ENCODE results near the gene PSENEN. TPM values are rescaled to one million over a fixed set of nuclear protein-coding genes. Genes with fewer than 3 reads are reported as not detected.

PSENEN gene
- total and polyA plus RNA-seq, 3 experiments from 2014 or later = 50.8 to 101 (median 57.8) TPM

- Mint-ChIP-seq H3K4me1 (peaks cover 26 to 41% (median 28%) of the 10 kb centered on the region in 3 donors), H3K27me3 (peaks cover 0 to 3% of the 10 kb centered on the region in 2 donors), H3K36me3 (peaks cover 3 to 40% (median 9%) of the 10 kb centered on the region in 3 donors), H3K27ac (no peak overlapping the region), H3K9me3 (no peaks in the 10 kb centered on the region), H3K4me3 (peak overlapping the region in 1 of 7 donors; percentile 30)
- Histone ChIP-seq H3K36me3 (ENCODE audit: insufficient read depth, low read length) (peaks cover 7% of the 10 kb centered on the region), H3K9me3 (ENCODE audit: low read length) (no peaks in the 10 kb centered on the region), H3K27me3 (ENCODE audit: insufficient read depth, low read length, poor library complexity, severe bottlenecking) (no peaks in the 10 kb centered on the region), H3K4me3 (ENCODE audit: low read length) (no peak overlapping the region), H3K27ac (ENCODE audit: low read depth, low read length) (no peak overlapping the region), H3K4me1 (ENCODE audit: insufficient read depth, low read length) (peaks cover 22% of the 10 kb centered on the region)
- DNase-seq = no peak
- CTCF ChIA-PET = no interaction called here
- POLR2A ChIA-PET = interaction anchor here (0.6 to 1.0 kb wide), 2 partner anchors 11 to 75 kb away, joined by 3 to 4 read pairs; no protein-coding TSS in a partner anchor
Observed at GRCh38 chr19:35751839-35752745, 6.6 kb downstream of the PSENEN start.

GRCh38 chr19:35752746-35753350 lies 7.4 kb downstream of the PSENEN start:
- peaks cover 3 to 40% (median 9%) of the 10 kb centered on the region in 3 donors for H3K36me3 Mint-ChIP-seq
- POLR2A ChIA-PET = interaction anchor here (0.6 to 1.0 kb wide), 2 partner anchors 12 to 75 kb away, joined by 3 to 4 read pairs; no protein-coding TSS in a partner anchor
- Histone ChIP-seq H3K27me3 (ENCODE audit: insufficient read depth, low read length, poor library complexity, severe bottlenecking) (no peaks in the 10 kb centered on the region), H3K4me1 (ENCODE audit: insufficient read depth, low read length) (peaks cover 25% of the 10 kb centered on the region), H3K36me3 (ENCODE audit: insufficient read depth, low read length) (peaks cover 7% of the 10 kb centered on the region), H3K4me3 (ENCODE audit: low read length) (no peak overlapping the region), H3K9me3 (ENCODE audit: low read length) (no peaks in the 10 kb centered on the region), H3K27ac (ENCODE audit: low read depth, low read length) (no peak overlapping the region)
- CTCF ChIA-PET = no interaction called here
- DNase-seq = no peak
- peaks cover 0 to 1% (median 0%) of the 10 kb centered on the region in 5 donors for H3K9me3 Mint-ChIP-seq
- H3K27ac Mint-ChIP-seq = no peak overlapping the region
- H3K4me1 Mint-ChIP-seq = peaks cover 26 to 42% (median 29%) of the 10 kb centered on the region in 3 donors
- peaks cover 0 to 4% of the 10 kb centered on the region in 2 donors for H3K27me3 Mint-ChIP-seq
- H3K4me3 Mint-ChIP-seq = no peak overlapping the region

- Histone ChIP-seq H3K27ac (ENCODE audit: low read depth, low read length) (no peak overlapping the region), H3K9me3 (ENCODE audit: low read length) (no peaks in the 10 kb centered on the region), H3K4me3 (ENCODE audit: low read length) (no peak overlapping the region), H3K27me3 (ENCODE audit: insufficient read depth, low read length, poor library complexity, severe bottlenecking) (no peaks in the 10 kb centered on the region), H3K4me1 (ENCODE audit: insufficient read depth, low read length) (peaks cover 27% of the 10 kb centered on the region), H3K36me3 (ENCODE audit: insufficient read depth, low read length) (peaks cover 7% of the 10 kb centered on the region)
- peak overlapping the region in 2 of 8 donors; percentile 11 to 57 for H3K27ac Mint-ChIP-seq
- peaks cover 0 to 2% (median 0%) of the 10 kb centered on the region in 5 donors for H3K9me3 Mint-ChIP-seq
- peaks cover 23 to 39% (median 24%) of the 10 kb centered on the region in 3 donors for H3K4me1 Mint-ChIP-seq
- peaks cover 0 to 4% of the 10 kb centered on the region in 2 donors for H3K27me3 Mint-ChIP-seq
- CTCF ChIA-PET = no interaction called here
- H3K36me3 Mint-ChIP-seq = peaks cover 3 to 38% (median 9%) of the 10 kb centered on the region in 3 donors
- peak overlapping the region in 2 of 7 donors; percentile 23 to 50 for H3K4me3 Mint-ChIP-seq
- POLR2A ChIA-PET = no interaction called here
- DNase-seq = no peak
Observed at GRCh38 chr19:35753634-35754369, 8.4 kb downstream of the PSENEN start.

- H3K4me1 ChIP-seq (ENCODE audit: insufficient read depth, low read length) = peaks cover 27% of the 10 kb centered on the region
- no peak overlapping the region for H3K27ac ChIP-seq (ENCODE audit: low read depth, low read length)
- peak overlapping the region in 2 of 8 donors; percentile 11 to 57 for H3K27ac Mint-ChIP-seq
- H3K4me1 Mint-ChIP-seq = peaks cover 22 to 40% (median 26%) of the 10 kb centered on the region in 3 donors
- CTCF ChIA-PET = no interaction called here
- H3K4me3 ChIP-seq (ENCODE audit: low read length) = no peak overlapping the region
- POLR2A ChIA-PET = no interaction called here
- DNase-seq = no peak
- H3K27me3 ChIP-seq (ENCODE audit: insufficient read depth, low read length, poor library complexity, severe bottlenecking) = no peaks in the 10 kb centered on the region
- peak overlapping the region in 2 of 7 donors; percentile 30 to 87 for H3K4me3 Mint-ChIP-seq
- no peaks in the 10 kb centered on the region for H3K9me3 ChIP-seq (ENCODE audit: low read length)
- H3K36me3 ChIP-seq (ENCODE audit: insufficient read depth, low read length) = peaks cover 7% of the 10 kb centered on the region
- H3K27me3 Mint-ChIP-seq = peaks cover 0 to 4% of the 10 kb centered on the region in 2 donors
- peaks cover 0 to 2% (median 0%) of the 10 kb centered on the region in 5 donors for H3K9me3 Mint-ChIP-seq
- peaks cover 3 to 39% (median 9%) of the 10 kb centered on the region in 3 donors for H3K36me3 Mint-ChIP-seq
Observed at GRCh38 chr19:35754370-35755130, 9.1 kb downstream of the PSENEN start.

- H3K4me1 ChIP-seq (ENCODE audit: insufficient read depth, low read length) = peaks cover 22% of the 10 kb centered on the region
- POLR2A ChIA-PET = no interaction called here
- Mint-ChIP-seq H3K27me3 (peaks cover 0 to 4% of the 10 kb centered on the region in 2 donors), H3K9me3 (peaks cover 0 to 2% (median 0%) of the 10 kb centered on the region in 5 donors), H3K4me1 (peaks cover 21 to 41% (median 24%) of the 10 kb centered on the region in 3 donors), H3K4me3 (peak overlapping the region in 3 of 7 donors; percentile 27 to 87 (median 44)), H3K36me3 (peaks cover 3 to 41% (median 9%) of the 10 kb centered on the region in 3 donors), H3K27ac (no peak overlapping the region)
- CTCF ChIA-PET = no interaction called here
- H3K36me3 ChIP-seq (ENCODE audit: insufficient read depth, low read length) = peaks cover 7% of the 10 kb centered on the region
- no peaks in the 10 kb centered on the region for H3K27me3 ChIP-seq (ENCODE audit: insufficient read depth, low read length, poor library complexity, severe bottlenecking)
- no peak overlapping the region for H3K4me3 ChIP-seq (ENCODE audit: low read length)
- DNase-seq = no peak
- H3K9me3 ChIP-seq (ENCODE audit: low read length) = no peaks in the 10 kb centered on the region
- H3K27ac ChIP-seq (ENCODE audit: low read depth, low read length) = no peak overlapping the region
Observed at GRCh38 chr19:35755131-35755549, 9.7 kb downstream of the PSENEN start.

GRCh38 chr19:35755550-35756376 lies 10.3 kb downstream of the PSENEN start:
- H3K36me3 Mint-ChIP-seq = peaks cover 3 to 43% (median 9%) of the 10 kb centered on the region in 3 donors
- ChIA-PET CTCF (no interaction called here), POLR2A (no interaction called here)
- peaks cover 0 to 2% (median 0%) of the 10 kb centered on the region in 5 donors for H3K9me3 Mint-ChIP-seq
- Histone ChIP-seq H3K9me3 (ENCODE audit: low read length) (no peaks in the 10 kb centered on the region), H3K27me3 (ENCODE audit: insufficient read depth, low read length, poor library complexity, severe bottlenecking) (no peaks in the 10 kb centered on the region), H3K4me1 (ENCODE audit: insufficient read depth, low read length) (peaks cover 22% of the 10 kb centered on the region), H3K27ac (ENCODE audit: low read depth, low read length) (no peak overlapping the region), H3K36me3 (ENCODE audit: insufficient read depth, low read length) (peaks cover 8% of the 10 kb centered on the region), H3K4me3 (ENCODE audit: low read length) (no peak overlapping the region)
- DNase-seq = peak in 4 of 5 donors; percentile 32 to 53 (median 38)
- peak overlapping the region in 2 of 8 donors; percentile 12 to 33 for H3K27ac Mint-ChIP-seq
- H3K4me1 Mint-ChIP-seq = peaks cover 23 to 44% (median 24%) of the 10 kb centered on the region in 3 donors
- peaks cover 0 to 4% of the 10 kb centered on the region in 2 donors for H3K27me3 Mint-ChIP-seq
- H3K4me3 Mint-ChIP-seq = peak overlapping the region in 5 of 7 donors; percentile 17 to 55 (median 42)
